ENCODE data around the gene GRID2.

DNA sequence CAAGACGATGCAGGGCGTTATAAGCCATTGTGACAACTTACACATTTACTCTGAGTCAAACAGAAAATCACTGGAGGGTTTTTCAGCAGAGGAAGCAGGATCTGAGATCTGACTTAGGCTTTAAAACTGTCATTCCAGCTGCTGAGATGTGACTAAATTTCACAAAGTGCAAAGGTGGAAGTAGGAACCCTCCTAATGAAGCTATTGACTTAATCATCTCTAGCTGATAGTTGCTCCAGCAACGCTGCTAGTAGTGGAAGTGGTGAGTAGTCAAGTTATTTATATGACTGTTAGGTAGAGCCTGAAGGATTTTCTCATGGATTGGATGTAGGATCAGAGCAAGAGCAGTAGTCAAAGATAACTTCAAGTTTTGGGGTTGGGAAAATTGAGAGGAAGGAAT lies 218.6 kb downstream of the GRID2 start:
- TF ChIP-seq POLR2AphosphoS5 (IDR thresholded peaks at IDR 0.05; ENCODE audit: low read depth, low read length) (no peak), POLR2A (IDR thresholded peaks at IDR 0.05; ENCODE audit: low read depth, low read length) (no peak)
